ENCODE data around the gene OR1K1. TPM values are rescaled to one million over a fixed set of nuclear protein-coding genes. Genes with fewer than 3 reads are reported as not detected.
"Not testable (repeated sequence)": the region's sequence is repeated elsewhere in the genome, so short reads cannot be mapped to it uniquely, and the experiment has no call there.

Gene OR1K1
- total and polyA plus RNA-seq, 8 donors = not detected

GRCh38 chr9:122797316-122798063 is 2.4 kb upstream of the OR1K1 start:
- H3K27me3 ChIP-seq = no peaks in the 10 kb centered on the region
- no peaks in the 10 kb centered on the region for H3K4me1 ChIP-seq
- no peak for ATAC-seq
- intact Hi-C loops (cut with DNase I) = no loop called here
- no peaks in the 10 kb centered on the region for H3K36me3 ChIP-seq
- no peak overlapping the region for H3K27ac ChIP-seq
- no peak overlapping the region for H3K4me3 ChIP-seq
- H3K9me3 ChIP-seq = no peaks in the 10 kb centered on the region
- no peak for DNase-seq
- TF ChIP-seq CTCF (IDR thresholded peaks at IDR 0.05) = no peak

- Histone ChIP-seq H3K27ac (no peak overlapping the region), H3K4me3 (no peak overlapping the region), H3K9me3 (no peaks in the 10 kb centered on the region), H3K27me3 (no peaks in the 10 kb centered on the region), H3K4me1 (peaks cover 0 to 6% of the 10 kb centered on the region in 2 donors), H3K36me3 (no peaks in the 10 kb centered on the region)
- DNase-seq (no peak), ATAC-seq (no peak)
- TF ChIP-seq CTCF (IDR thresholded peaks at IDR 0.05) = no peak
- intact Hi-C loops (cut with DNase I) = loop anchor here in 1 of 2 donors (10.0 kb wide), 1 partner anchor 342 kb away; no protein-coding TSS in a partner anchor
These were observed 6.7 kb downstream of the OR1K1 start for GRCh38 chr9:122806661-122807060.

- DNase-seq (no peak), ATAC-seq (no peak)
- no peaks in the 10 kb centered on the region for H3K9me3 ChIP-seq
- intact Hi-C loops (cut with DNase I) = loop anchor here in 1 of 2 donors (10.0 kb wide), 1 partner anchor 343 kb away; no protein-coding TSS in a partner anchor
- no peaks in the 10 kb centered on the region for H3K36me3 ChIP-seq
- H3K27ac ChIP-seq = no peak overlapping the region
- peaks cover 0 to 6% of the 10 kb centered on the region in 2 donors for H3K4me1 ChIP-seq
- no peak for TF ChIP-seq CTCF (IDR thresholded peaks at IDR 0.05)
- H3K4me3 ChIP-seq = no peak overlapping the region
- H3K27me3 ChIP-seq = no peaks in the 10 kb centered on the region
These were observed 7.5 kb downstream of the OR1K1 start for GRCh38 chr9:122807271-122807900.

- Histone ChIP-seq H3K27me3 (no peaks in the 10 kb centered on the region), H3K36me3 (no peaks in the 10 kb centered on the region), H3K27ac (no peak overlapping the region), H3K4me1 (peaks cover 0 to 6% of the 10 kb centered on the region in 2 donors), H3K9me3 (no peaks in the 10 kb centered on the region), H3K4me3 (no peak overlapping the region)
- no peak for ATAC-seq
- intact Hi-C loops (cut with DNase I) = loop anchor here in 1 of 2 donors (10.0 kb wide), 1 partner anchor 343 kb away; no protein-coding TSS in a partner anchor
- DNase-seq = no peak
- TF ChIP-seq CTCF (IDR thresholded peaks at IDR 0.05) = no peak
These were observed 8.2 kb downstream of the OR1K1 start for GRCh38 chr9:122808141-122808540.

DNA sequence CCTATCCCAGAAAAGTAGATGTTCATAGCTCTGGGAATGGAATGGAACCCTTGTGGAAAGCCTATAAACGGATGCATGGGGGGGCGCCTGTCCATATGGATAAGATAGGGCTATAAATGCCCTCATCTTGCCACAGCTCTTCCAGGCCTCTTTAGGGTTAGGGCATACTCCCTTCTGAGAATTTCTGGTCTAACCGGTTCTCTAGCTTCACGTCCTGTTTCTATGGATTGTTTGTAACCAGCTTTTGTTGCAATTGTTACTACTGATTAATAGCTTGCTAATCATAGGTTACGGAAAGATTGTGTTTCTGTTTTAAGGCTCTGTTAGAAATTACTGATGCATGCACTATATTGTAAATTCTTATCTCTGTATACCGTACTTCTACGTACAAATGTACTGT is 9.3 kb downstream of the OR1K1 start:
- intact Hi-C loops (cut with DNase I) = loop anchor here in 1 of 2 donors (10.0 kb wide), 1 partner anchor 344 kb away; no protein-coding TSS in a partner anchor
- DNase-seq = peak in 1 of 4 donors; percentile 6

More for the DNA sequence above, 9.3 kb downstream of the OR1K1 start:
- not testable (repeated sequence) for H3K4me3 ChIP-seq, H3K27me3 ChIP-seq, H3K9me3 ChIP-seq, H3K4me1 ChIP-seq, H3K27ac ChIP-seq, H3K36me3 ChIP-seq
- peak; percentile 15 for ATAC-seq

Measured in left lung (tissue), 10 donors.